DOHH2 (cell line): ENCODE results near the gene TMEM214.

Experiments used
- EZH2phosphoT487 ChIP-seq: fragments of 200-600 bp; sonication (generic); IDR thresholded peaks from 2 replicates; pipeline ENCODE4 v1.6.1; 2017; ENCODE audit warnings: borderline replicate concordance, mild to moderate bottlenecking, antibody characterized with exemption, low read length, moderate library complexity, mixed read lengths
- TF ChIP-seq, protein P1 (sequence below): fragments of 200-600 bp; sonication (generic); IDR thresholded peaks from one replicate; pipeline ENCODE4 v1.5.1; 2014; ENCODE audit warnings: antibody characterized with exemption, mild to moderate bottlenecking, low read depth, low read length; ENCODE audit not compliant: poor library complexity, severe bottlenecking

DNA sequence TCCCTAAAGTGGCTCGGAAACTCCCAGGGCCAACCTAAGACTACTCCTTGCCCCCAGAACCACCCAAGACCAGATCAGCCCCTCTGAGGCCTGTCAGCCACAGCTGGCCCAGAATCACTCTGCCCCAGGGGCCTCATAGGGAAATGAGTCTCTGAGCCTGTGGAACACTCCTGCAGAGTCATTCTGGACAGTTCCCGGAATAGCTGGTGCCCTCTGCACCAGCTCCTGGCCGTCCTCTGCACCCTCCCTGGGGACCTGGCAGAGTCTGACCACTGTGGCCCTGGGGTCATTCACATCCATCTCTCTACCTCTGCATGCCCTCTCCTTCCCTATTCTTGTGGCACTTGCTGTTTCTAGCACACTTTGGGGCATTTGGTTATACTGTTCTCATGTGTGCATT lies 14.6 kb upstream of the TMEM214 start:
- no peak for TF ChIP-seq EZH2phosphoT487
- TF ChIP-seq, protein P1, sequence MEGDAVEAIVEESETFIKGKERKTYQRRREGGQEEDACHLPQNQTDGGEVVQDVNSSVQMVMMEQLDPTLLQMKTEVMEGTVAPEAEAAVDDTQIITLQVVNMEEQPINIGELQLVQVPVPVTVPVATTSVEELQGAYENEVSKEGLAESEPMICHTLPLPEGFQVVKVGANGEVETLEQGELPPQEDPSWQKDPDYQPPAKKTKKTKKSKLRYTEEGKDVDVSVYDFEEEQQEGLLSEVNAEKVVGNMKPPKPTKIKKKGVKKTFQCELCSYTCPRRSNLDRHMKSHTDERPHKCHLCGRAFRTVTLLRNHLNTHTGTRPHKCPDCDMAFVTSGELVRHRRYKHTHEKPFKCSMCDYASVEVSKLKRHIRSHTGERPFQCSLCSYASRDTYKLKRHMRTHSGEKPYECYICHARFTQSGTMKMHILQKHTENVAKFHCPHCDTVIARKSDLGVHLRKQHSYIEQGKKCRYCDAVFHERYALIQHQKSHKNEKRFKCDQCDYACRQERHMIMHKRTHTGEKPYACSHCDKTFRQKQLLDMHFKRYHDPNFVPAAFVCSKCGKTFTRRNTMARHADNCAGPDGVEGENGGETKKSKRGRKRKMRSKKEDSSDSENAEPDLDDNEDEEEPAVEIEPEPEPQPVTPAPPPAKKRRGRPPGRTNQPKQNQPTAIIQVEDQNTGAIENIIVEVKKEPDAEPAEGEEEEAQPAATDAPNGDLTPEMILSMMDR: no peak
